DOHH2 (cell line): Measurements from ENCODE around the gene KRR1.

ENCODE experiments used
- EZH2phosphoT487 ChIP-seq: fragments of 200-600 bp; sonication (generic); IDR thresholded peaks from 2 replicates; pipeline ENCODE4 v1.6.1; 2017; ENCODE audit warnings: borderline replicate concordance, mild to moderate bottlenecking, antibody characterized with exemption, low read length, moderate library complexity, mixed read lengths
- TF ChIP-seq, protein P1 (sequence below): fragments of 200-600 bp; sonication (generic); IDR thresholded peaks from one replicate; pipeline ENCODE4 v1.5.1; 2014; ENCODE audit warnings: antibody characterized with exemption, mild to moderate bottlenecking, low read depth, low read length; ENCODE audit not compliant: poor library complexity, severe bottlenecking

DNA sequence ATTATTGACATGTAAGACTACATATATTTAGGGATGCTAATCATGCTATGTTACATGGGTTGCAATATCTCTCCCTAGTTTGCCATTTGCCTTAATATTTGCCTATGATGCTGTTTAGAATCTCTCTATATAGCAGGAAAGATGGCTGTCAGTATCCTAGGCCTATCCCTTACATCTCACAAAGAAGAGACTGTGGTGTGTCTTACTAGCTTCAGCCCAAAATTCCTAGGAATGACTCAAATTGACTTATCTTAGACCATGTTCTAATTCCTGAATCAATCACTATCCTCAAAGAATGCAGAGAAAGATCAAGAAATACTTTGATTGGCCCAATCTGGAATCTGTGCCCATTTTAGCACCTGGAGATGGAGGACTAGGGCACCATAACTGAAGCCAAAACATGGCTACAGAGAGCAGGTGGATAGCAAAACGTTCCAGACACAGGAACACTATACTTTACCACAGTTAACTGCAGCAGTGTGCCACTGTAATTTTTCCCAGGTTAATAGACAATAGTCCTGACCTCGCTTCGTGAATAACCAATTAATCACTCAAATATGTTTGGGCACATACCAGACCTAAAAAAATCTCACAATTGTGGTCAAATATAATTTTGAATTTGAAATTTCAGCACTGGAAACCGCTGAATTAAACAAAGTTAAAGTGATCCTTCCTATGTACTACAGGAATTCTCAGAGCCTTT, 63.6 kb downstream of the KRR1 start:
- TF ChIP-seq, protein P1, sequence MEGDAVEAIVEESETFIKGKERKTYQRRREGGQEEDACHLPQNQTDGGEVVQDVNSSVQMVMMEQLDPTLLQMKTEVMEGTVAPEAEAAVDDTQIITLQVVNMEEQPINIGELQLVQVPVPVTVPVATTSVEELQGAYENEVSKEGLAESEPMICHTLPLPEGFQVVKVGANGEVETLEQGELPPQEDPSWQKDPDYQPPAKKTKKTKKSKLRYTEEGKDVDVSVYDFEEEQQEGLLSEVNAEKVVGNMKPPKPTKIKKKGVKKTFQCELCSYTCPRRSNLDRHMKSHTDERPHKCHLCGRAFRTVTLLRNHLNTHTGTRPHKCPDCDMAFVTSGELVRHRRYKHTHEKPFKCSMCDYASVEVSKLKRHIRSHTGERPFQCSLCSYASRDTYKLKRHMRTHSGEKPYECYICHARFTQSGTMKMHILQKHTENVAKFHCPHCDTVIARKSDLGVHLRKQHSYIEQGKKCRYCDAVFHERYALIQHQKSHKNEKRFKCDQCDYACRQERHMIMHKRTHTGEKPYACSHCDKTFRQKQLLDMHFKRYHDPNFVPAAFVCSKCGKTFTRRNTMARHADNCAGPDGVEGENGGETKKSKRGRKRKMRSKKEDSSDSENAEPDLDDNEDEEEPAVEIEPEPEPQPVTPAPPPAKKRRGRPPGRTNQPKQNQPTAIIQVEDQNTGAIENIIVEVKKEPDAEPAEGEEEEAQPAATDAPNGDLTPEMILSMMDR = no peak
- TF ChIP-seq EZH2phosphoT487 = no peak
